SK-N-SH (cell line): ENCODE data around the gene RAB22A. TPM values are rescaled to one million over a fixed set of nuclear protein-coding genes. Genes with fewer than 3 reads are reported as not detected.

Experiments
- CTCF ChIA-PET: fragments of 300-600, 350-600 bp; formaldehyde crosslinking; extraction: SDS; loops from one replicate; lab custom pipeline; 2021; lab: Yijun Ruan, JAX
- POLR2A ChIA-PET: fragments of 350-600 bp; sonication (Branson Sonifier 250); formaldehyde crosslinking; extraction: SDS; loops from one replicate; lab custom pipeline; 2020; ENCODE audit warnings: antibody characterized with exemption, inconsistent platforms; lab: Yijun Ruan, JAX
- DNase-seq: peaks from one replicate; pipeline ENCODE4 v3.0.0; 2012
- H2AFZ ChIP-seq: fragments of 200-600 bp; sonication (generic); 2 replicates; pipeline ENCODE4 v1.8.1; 2016; ENCODE audit warnings: antibody characterized with exemption, mild to moderate bottlenecking, low read depth
- H3F3A ChIP-seq: fragments of 200-600 bp; sonication (generic); replicated peaks from 2 replicates; pipeline ENCODE3; 2016; ENCODE audit warnings: antibody characterized with exemption, mild to moderate bottlenecking; ENCODE audit not compliant: insufficient read depth
- H3K27ac ChIP-seq, 2 experiments: fragments of 200-500 bp in 1 of 2; fragments of 200-600 bp in 1 of 2; sonication (Bioruptor generic) in 1 of 2; sonication (generic), shearing (Covaris generic) in 1 of 2; 2 replicates each; pipeline versions ENCODE4 v1.5.1 to v1.6.1; 2014 to 2016; ENCODE audit warnings: low read depth in 2 of 2, inconsistent platforms in 1 of 2, low read length in 1 of 2, mild to moderate bottlenecking in 1 of 2, mixed read lengths in 1 of 2
- H3K27me3 ChIP-seq: fragments of 200-600 bp; sonication (generic), shearing (Covaris generic); 2 replicates; pipeline ENCODE4 v1.6.1; 2016; ENCODE audit warnings: mixed run types; ENCODE audit not compliant: insufficient read depth
- H3K36me3 ChIP-seq, 2 experiments: fragments of 200-500 bp in 1 of 2; fragments of 200-600 bp in 1 of 2; sonication (Bioruptor generic) in 1 of 2; sonication (generic) in 1 of 2; replicated peaks in 1 of 2; 2 replicates each; pipeline versions ENCODE3 to v1.5.1; 2014 to 2016; ENCODE audit warnings: low read length in 1 of 2, mild to moderate bottlenecking in 1 of 2; ENCODE audit not compliant: insufficient read depth in 2 of 2, control insufficient read depth in 1 of 2
- H3K4me1 ChIP-seq, 2 experiments: fragments of 200-500 bp in 1 of 2; fragments of 200-600 bp in 1 of 2; sonication (Bioruptor generic) in 1 of 2; sonication (generic), shearing (Covaris generic) in 1 of 2; 2 replicates each; pipeline versions ENCODE4 v1.5.1 to v1.6.1; 2014 to 2016; ENCODE audit warnings: low read depth in 1 of 2, low read length in 1 of 2, mixed run types in 1 of 2; ENCODE audit not compliant: insufficient read depth in 2 of 2, control insufficient read depth in 1 of 2
- H3K4me2 ChIP-seq: fragments of 200-600 bp; sonication (generic), shearing (Covaris generic); 2 replicates; pipeline ENCODE4 v1.6.1; 2017; ENCODE audit warnings: mixed run types
- H3K4me3 ChIP-seq, 2 experiments: fragments of 200-500 bp in 1 of 2; fragments of 200-600 bp in 1 of 2; sonication (Bioruptor generic) in 1 of 2; sonication (generic), shearing (Covaris generic) in 1 of 2; 2 replicates each; pipeline versions ENCODE4 v1.5.1 to v1.8.1; 2014 to 2016; ENCODE audit warnings: low read depth in 2 of 2, inconsistent platforms in 1 of 2, low read length in 1 of 2, mild to moderate bottlenecking in 1 of 2, mixed read lengths in 1 of 2, moderate library complexity in 1 of 2
- H3K79me2 ChIP-seq: fragments of 200-600 bp; sonication (generic); 2 replicates; pipeline ENCODE4 v1.8.1; 2017; ENCODE audit warnings: mild to moderate bottlenecking; ENCODE audit not compliant: insufficient read depth
- H3K9ac ChIP-seq: fragments of 200-600 bp; sonication (generic); 2 replicates; pipeline ENCODE4 v1.6.1; 2017; ENCODE audit warnings: mixed run types
- H3K9me2 ChIP-seq: fragments of 200-600 bp; sonication (generic); 2 replicates; pipeline ENCODE4 v1.6.1; 2017; ENCODE audit warnings: mixed run types
- H3K9me3 ChIP-seq: fragments of 200-600 bp; sonication (generic); 2 replicates; pipeline ENCODE4 v1.6.1; 2017; ENCODE audit warnings: mixed run types, mild to moderate bottlenecking, moderate library complexity
- H4K20me1 ChIP-seq: fragments of 200-600 bp; sonication (generic); 2 replicates; pipeline ENCODE4 v1.6.1; 2017; ENCODE audit warnings: mild to moderate bottlenecking, mixed run types; ENCODE audit not compliant: insufficient read depth
- CHD2 ChIP-seq: fragments of 150-350 bp; IDR thresholded peaks from 2 replicates; pipeline ENCODE4 v1.6.1; 2018; ENCODE audit warnings: low read length; ENCODE audit not compliant: partially characterized antibody
- EP300 ChIP-seq, 2 experiments: IDR thresholded peaks; 2 replicates each; pipeline versions ENCODE4 v1.4.0 to v1.6.1; 2012; ENCODE audit warnings: borderline replicate concordance in 1 of 2, low read depth in 1 of 2, low read length in 1 of 2
- FOSL2 ChIP-seq: IDR thresholded peaks from 2 replicates; pipeline ENCODE4 v1.4.0; 2012; ENCODE audit warnings: low read depth, mild to moderate bottlenecking, moderate library complexity, borderline replicate concordance
- FOXM1 ChIP-seq: IDR thresholded peaks from 2 replicates; pipeline ENCODE4 v1.4.0; 2012; ENCODE audit warnings: low read depth, mild to moderate bottlenecking
- GABPA ChIP-seq: IDR thresholded peaks from 2 replicates; pipeline ENCODE4 v1.4.0; 2012; ENCODE audit warnings: low read depth, mild to moderate bottlenecking
- GATA2 ChIP-seq: sonication (generic); formaldehyde crosslinking; IDR thresholded peaks from 2 replicates; pipeline ENCODE4 v1.5.0; 2020; ENCODE audit warnings: mild to moderate bottlenecking, missing genetic modification reagents
- IRF3 ChIP-seq: fragments of 150-350 bp; IDR thresholded peaks from 2 replicates; pipeline ENCODE4 v1.6.1; 2016; ENCODE audit warnings: mild to moderate bottlenecking, low read depth, low read length
- JUND ChIP-seq: IDR thresholded peaks from 2 replicates; pipeline ENCODE4 v1.4.0; 2012
- MEF2A ChIP-seq: IDR thresholded peaks from 2 replicates; pipeline ENCODE4 v1.4.0; 2012; ENCODE audit warnings: low read depth, borderline replicate concordance
- MXI1 ChIP-seq: IDR thresholded peaks from 2 replicates; pipeline ENCODE4 v1.6.1; 2012; ENCODE audit warnings: mild to moderate bottlenecking, low read depth, low read length, improper control_type of control experiment
- NRF1 ChIP-seq: IDR thresholded peaks from 2 replicates; pipeline ENCODE4 v1.6.1; 2012; ENCODE audit warnings: low read depth, mild to moderate bottlenecking, low read length
- POLR2AphosphoS5 ChIP-seq: IDR thresholded peaks from 2 replicates; pipeline ENCODE4 v1.6.1; 2012; ENCODE audit warnings: low read depth, low read length
- REST ChIP-seq: IDR thresholded peaks from 2 replicates; pipeline ENCODE4 v1.6.1; 2012; ENCODE audit warnings: mild to moderate bottlenecking, low read depth, low read length, moderate library complexity
- RFX5 ChIP-seq: IDR thresholded peaks from 2 replicates; pipeline ENCODE4 v1.6.1; 2012; ENCODE audit warnings: mild to moderate bottlenecking, improper control_type of control experiment, low read length
- SIN3A ChIP-seq: IDR thresholded peaks from 2 replicates; pipeline ENCODE4 v1.6.1; 2012; ENCODE audit warnings: low read depth, mild to moderate bottlenecking, low read length, moderate library complexity, borderline replicate concordance
- SMC3 ChIP-seq: IDR thresholded peaks from 2 replicates; pipeline ENCODE4 v1.6.1; 2012; ENCODE audit warnings: low read depth, low read length, improper control_type of control experiment
- TAF1 ChIP-seq: IDR thresholded peaks from 2 replicates; pipeline ENCODE4 v1.6.1; 2012; ENCODE audit warnings: low read depth, mild to moderate bottlenecking, low read length, moderate library complexity, borderline replicate concordance
- TCF12 ChIP-seq: IDR thresholded peaks from 2 replicates; pipeline ENCODE4 v1.4.0; 2012
- TEAD4 ChIP-seq: IDR thresholded peaks from 2 replicates; pipeline ENCODE4 v1.4.0; 2012; ENCODE audit warnings: mild to moderate bottlenecking, borderline replicate concordance; ENCODE audit not compliant: insufficient read depth
- YY1 ChIP-seq: IDR thresholded peaks from 2 replicates; pipeline ENCODE4 v1.4.0; 2012; ENCODE audit warnings: low read depth, mild to moderate bottlenecking
- WGBS: methylation state at CpG from one replicate; pipeline ENCODE4 v1.1.6; 2017; ENCODE audit warnings: low lambda C conversion rate; 5-methylcytosine and 5-hydroxymethylcytosine counted together
- polyA plus RNA-seq, 3 experiments: library from polyadenylated mRNA; depleted of rRNA; stranded (reverse); fragments of >200 nt; gene quantifications; 2 replicates each; pipeline ENCODE4 v1.2.3, GENCODE V29; 2012
- TF ChIP-seq, protein P1 (sequence below): IDR thresholded peaks from 2 replicates; pipeline ENCODE4 v1.4.0; 2012; ENCODE audit warnings: low read depth

The RAB22A gene
- polyA plus RNA-seq, 1 of the 3 experiments (the other 2 are of a cell fraction), result 10.7 TPM

GRCh38 chr20:58388028-58388601 lies 78.6 kb downstream of the RAB22A start:
- H3F3A ChIP-seq, result peaks cover 19% of the 10 kb centered on the region
- peaks cover 7 to 17% of the 10 kb centered on the region in 2 experiments; a peak in 3 of 4 replicates for H3K4me1 ChIP-seq
- H3K4me3 ChIP-seq, result no peak overlapping the region
- peak overlapping the region; percentile 83 for H2AFZ ChIP-seq
- H3K27me3 ChIP-seq, result no peaks in the 10 kb centered on the region
- H3K9me2 ChIP-seq, result no peaks in the 10 kb centered on the region
- H3K36me3 ChIP-seq, result peaks cover 11 to 22% of the 10 kb centered on the region in 2 experiments
- WGBS, result 55% methylated on average over 4 of the region's 4 CpGs
- peaks cover 11% of the 10 kb centered on the region for H3K9me3 ChIP-seq
- CTCF ChIA-PET, result interaction anchor here (1.8 kb wide), 1 partner anchor 262 kb away, joined by 8 read pairs; the partner anchor contains the start of gene STX16
- H4K20me1 ChIP-seq, result 0 out of 2 replicates have a peak, but pooled peaks cover under 1% of the 10 kb centered on the region
- H3K9ac ChIP-seq, result no peak overlapping the region
- no peak overlapping the region for H3K27ac ChIP-seq
- TF ChIP-seq GABPA, result no peak
- no peak for TF ChIP-seq IRF3
- TF ChIP-seq CHD2, result no peak
- TF ChIP-seq MXI1, result no peak
- no peak for TF ChIP-seq EP300 (IDR thresholded peaks at IDR 0.05; ENCODE audit: borderline replicate concordance in 1 of 2, low read depth in 1 of 2, low read length in 1 of 2)
- no peak for TF ChIP-seq YY1
- TF ChIP-seq, protein P1, sequence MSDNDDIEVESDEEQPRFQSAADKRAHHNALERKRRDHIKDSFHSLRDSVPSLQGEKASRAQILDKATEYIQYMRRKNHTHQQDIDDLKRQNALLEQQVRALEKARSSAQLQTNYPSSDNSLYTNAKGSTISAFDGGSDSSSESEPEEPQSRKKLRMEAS, result no peak
- no peak for TF ChIP-seq MEF2A
- TF ChIP-seq FOSL2, result no peak
- no peak for TF ChIP-seq FOXM1
- TF ChIP-seq NRF1, result no peak
- TF ChIP-seq SMC3, result no peak
- POLR2A ChIA-PET, result no interaction called here
- H3K79me2 ChIP-seq, result peaks cover 40% of the 10 kb centered on the region
- DNase-seq, result no peak
- no peak overlapping the region for H3K4me2 ChIP-seq

DNA sequence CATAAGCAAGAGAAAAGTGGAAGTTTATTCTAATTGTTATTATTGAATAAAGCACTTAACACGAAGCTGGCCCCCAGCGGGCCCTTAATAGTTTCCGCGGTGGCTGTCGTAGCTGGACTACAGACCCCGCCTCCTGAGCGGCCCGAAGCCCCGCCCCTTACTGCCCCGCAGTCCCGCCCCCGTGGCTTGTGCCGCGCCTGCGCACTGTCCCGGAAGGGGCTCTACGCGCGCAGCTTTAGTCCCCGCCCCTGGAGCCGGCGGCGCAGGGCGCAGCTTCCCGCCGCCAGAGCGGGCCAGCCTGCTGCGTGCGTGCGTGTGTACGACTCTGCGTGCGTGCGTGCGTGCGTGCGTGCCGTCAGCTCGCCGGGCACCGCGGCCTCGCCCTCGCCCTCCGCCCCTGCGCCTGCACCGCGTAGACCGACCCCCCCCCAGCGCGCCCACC lies 79.4 kb downstream of the RAB22A start, which contains the start of gene VAPB:
Gene VAPB, plus strand, starts transcription at position 348 of the 442 bp plus-strand sequence. CDS start 231 bp downstream, outside the sequence.
- peaks cover 8% of the 10 kb centered on the region for H4K20me1 ChIP-seq
- peak; percentile 97 for DNase-seq
- H3K4me1 ChIP-seq, result peaks cover 11 to 17% of the 10 kb centered on the region in 2 experiments
- H3K27ac ChIP-seq, result peak within 1 kb of the TSS; percentile 79 to 85
- H3K4me3 ChIP-seq, result peak within 1 kb of the TSS; percentile 83 to 95
- H3K79me2 ChIP-seq, result peaks cover 48% of the 10 kb centered on the region
- POLR2A ChIA-PET, result interaction anchor here (0.6 to 1.2 kb wide), 6 partner anchors 53 to 262 kb away, joined by 3 to 5 read pairs (median 4); partner anchors contain the start of gene STX16
- CTCF ChIA-PET, result interaction anchor here (0.8 to 1.8 kb wide), 4 partner anchors 84 to 262 kb away, joined by 3 to 8 read pairs (median 4); partner anchors contain the start of gene STX16
- peak within 1 kb of the TSS; percentile 92 for H3K9ac ChIP-seq
- H3K4me2 ChIP-seq, result peak within 1 kb of the TSS; percentile 93
- H3K36me3 ChIP-seq, result peaks cover 11 to 22% of the 10 kb centered on the region in 2 experiments
- 2% methylated on average over 26 of the region's 51 CpGs for WGBS
- no peaks in the 10 kb centered on the region for H3K9me2 ChIP-seq
- H2AFZ ChIP-seq, result peak within 1 kb of the TSS; percentile 83
- peaks cover 11% of the 10 kb centered on the region for H3K9me3 ChIP-seq
- peaks cover 21% of the 10 kb centered on the region for H3F3A ChIP-seq
- no peaks in the 10 kb centered on the region for H3K27me3 ChIP-seq
- TF ChIP-seq RFX5 (no peak), TEAD4 (no peak), REST (no peak), SMC3 (no peak), MXI1 (0 out of 2 replicates have a peak, but pooled peaks have one; percentile 61), SIN3A (no peak), JUND (no peak), GABPA (peak; percentile 42; the same call in 1 of the 2 replicates), YY1 (no peak), TCF12 (no peak), POLR2AphosphoS5 (peak; percentile 39; the same call in 1 of the 2 replicates), TAF1 (peak; percentile 44), GATA2 (CRISPR knock-in tag) (no peak)
- TF ChIP-seq, protein P1, result 0 out of 2 replicates have a peak, but pooled peaks have one; percentile 26
